Measurements from ENCODE around the gene ZNF2. TPM values are rescaled to one million over a fixed set of nuclear protein-coding genes. Genes with fewer than 3 reads are reported as not detected.

The ZNF2 gene
- total RNA-seq, 4 donors from 2014 or later: 3.2 to 3.8 (median 3.7) TPM; not detected in 1

DNA sequence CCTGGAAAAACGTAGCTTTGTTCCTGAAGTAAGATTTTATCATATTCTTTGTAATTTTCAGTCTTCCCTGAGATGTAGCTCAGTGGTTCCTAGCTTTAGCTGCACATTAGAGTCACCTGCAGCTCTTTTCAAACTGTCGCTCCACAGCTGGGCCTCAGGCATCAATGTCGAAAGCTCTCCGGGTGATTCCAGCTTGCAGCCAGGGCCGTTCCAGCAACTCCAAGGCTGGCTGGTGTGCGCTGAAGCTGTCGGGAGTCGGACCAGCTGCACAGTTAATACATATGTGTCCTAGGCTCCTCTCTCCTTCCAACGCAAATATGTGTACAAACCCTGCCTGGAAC lies 609 bp upstream of the ZNF2 start:
- no peaks in the 10 kb centered on the region for H3K36me3 ChIP-seq
- H3K9me3 ChIP-seq: no peaks in the 10 kb centered on the region
- H3K27me3 ChIP-seq: no peaks in the 10 kb centered on the region
- H3K4me3 ChIP-seq: peak overlapping the region; percentile 63 to 95 (median 74)
- H3K27ac ChIP-seq: peak overlapping the region; percentile 80 to 91 (median 88)
- DNase-seq: no peak
- peaks cover 0 to 19% (median 8%) of the 10 kb centered on the region in 4 donors for H3K4me1 ChIP-seq
- TF ChIP-seq POLR2A (IDR thresholded peaks at IDR 0.05): no peak
- TF ChIP-seq, protein P1, sequence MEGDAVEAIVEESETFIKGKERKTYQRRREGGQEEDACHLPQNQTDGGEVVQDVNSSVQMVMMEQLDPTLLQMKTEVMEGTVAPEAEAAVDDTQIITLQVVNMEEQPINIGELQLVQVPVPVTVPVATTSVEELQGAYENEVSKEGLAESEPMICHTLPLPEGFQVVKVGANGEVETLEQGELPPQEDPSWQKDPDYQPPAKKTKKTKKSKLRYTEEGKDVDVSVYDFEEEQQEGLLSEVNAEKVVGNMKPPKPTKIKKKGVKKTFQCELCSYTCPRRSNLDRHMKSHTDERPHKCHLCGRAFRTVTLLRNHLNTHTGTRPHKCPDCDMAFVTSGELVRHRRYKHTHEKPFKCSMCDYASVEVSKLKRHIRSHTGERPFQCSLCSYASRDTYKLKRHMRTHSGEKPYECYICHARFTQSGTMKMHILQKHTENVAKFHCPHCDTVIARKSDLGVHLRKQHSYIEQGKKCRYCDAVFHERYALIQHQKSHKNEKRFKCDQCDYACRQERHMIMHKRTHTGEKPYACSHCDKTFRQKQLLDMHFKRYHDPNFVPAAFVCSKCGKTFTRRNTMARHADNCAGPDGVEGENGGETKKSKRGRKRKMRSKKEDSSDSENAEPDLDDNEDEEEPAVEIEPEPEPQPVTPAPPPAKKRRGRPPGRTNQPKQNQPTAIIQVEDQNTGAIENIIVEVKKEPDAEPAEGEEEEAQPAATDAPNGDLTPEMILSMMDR (IDR thresholded peaks at IDR 0.05): no peak

DNA sequence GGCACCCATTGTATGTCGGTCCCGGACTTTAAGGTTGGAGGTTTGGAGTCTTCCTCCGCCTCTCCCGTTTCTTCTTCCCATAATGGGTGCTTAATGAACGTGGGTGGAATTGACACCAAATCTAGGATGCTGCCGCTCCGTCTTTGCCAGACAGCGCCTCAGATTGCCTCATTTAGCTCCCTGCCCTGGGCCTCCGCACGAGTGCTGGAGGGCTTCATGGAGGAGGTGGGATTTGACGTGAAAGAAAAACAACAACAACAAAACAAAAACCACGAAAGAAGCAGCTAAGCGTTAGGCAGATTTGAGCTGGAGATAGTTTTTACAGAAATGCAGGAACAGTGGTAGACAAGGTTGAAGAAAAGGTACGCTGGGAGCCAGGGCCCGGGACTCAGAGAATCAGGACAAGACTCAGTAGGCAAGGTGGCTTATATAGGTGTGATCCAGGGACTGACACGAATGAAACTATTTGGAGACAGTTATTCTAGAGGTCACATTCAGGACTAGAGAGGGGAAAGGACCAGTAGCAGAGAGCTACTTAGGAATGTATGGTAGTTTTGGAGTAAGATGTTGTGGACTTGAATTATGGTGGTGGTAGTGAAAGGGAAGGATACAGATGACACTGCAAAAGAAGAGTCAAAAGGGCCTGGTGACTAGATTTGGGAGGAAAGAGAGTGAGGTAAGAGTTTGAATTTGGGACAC lies 605 bp downstream of the ZNF2 start:
- Histone ChIP-seq H3K4me3 (peak overlapping the region; percentile 63 to 95 (median 74)), H3K9me3 (no peaks in the 10 kb centered on the region), H3K27ac (peak overlapping the region; percentile 80 to 91 (median 88)), H3K36me3 (no peaks in the 10 kb centered on the region), H3K4me1 (peaks cover 0 to 19% (median 8%) of the 10 kb centered on the region in 4 donors), H3K27me3 (no peaks in the 10 kb centered on the region)
- no peak for DNase-seq
- no peak for TF ChIP-seq POLR2A (IDR thresholded peaks at IDR 0.05)
- TF ChIP-seq, protein P1 (IDR thresholded peaks at IDR 0.05): no peak

DNA sequence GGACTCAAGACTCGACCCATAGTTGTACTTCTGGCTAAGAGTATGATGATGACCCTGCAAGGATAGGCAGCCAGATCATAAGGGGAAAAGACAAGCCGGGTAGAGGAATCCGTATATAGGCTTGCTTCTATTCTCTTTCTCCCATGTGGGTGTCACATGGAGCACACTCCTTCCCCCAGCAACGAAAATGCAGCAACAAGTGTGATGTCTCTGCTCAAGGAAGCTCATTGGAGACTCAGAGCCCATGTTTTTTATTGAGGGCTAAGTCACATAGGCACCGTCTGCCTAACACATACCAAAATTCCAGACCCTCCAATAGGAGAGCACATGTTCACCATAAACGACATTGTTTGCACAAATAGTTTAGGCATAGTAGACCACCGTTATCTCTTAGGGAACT lies 6.3 kb downstream of the ZNF2 start:
- Histone ChIP-seq H3K4me3 (no peak overlapping the region), H3K9me3 (no peaks in the 10 kb centered on the region), H3K4me1 (peaks cover 0 to under 1% (median 0%) of the 10 kb centered on the region in 4 donors), H3K36me3 (no peaks in the 10 kb centered on the region), H3K27ac (no peak overlapping the region), H3K27me3 (no peaks in the 10 kb centered on the region)
- DNase-seq: no peak
- TF ChIP-seq, protein P1 (IDR thresholded peaks at IDR 0.05): no peak
- no peak for TF ChIP-seq POLR2A (IDR thresholded peaks at IDR 0.05)

DNA sequence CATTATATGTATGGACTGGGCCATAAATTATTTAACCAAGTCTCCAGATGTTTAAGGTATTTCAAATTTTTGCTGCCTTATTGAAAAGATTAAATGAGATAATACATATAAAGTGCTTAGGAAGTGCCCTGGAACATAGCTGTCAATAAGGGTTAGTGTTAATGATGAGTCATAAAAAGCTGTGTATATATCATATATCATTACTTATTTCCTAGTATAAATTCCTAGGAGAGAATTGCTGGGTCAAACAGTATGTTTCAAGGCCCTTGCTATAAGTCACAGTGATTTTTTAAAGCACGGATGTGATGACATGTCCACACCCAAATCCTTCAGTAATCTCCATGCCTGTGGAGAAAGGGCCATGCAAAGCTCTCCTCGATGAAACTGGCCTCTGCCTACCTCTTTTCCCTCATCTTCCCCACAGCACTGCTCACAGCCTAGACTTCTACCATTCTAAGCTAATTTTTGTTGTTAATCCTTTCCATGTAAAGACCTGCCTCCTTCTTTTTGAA lies 8.5 kb downstream of the ZNF2 start:
- H3K4me3 ChIP-seq: no peak overlapping the region
- H3K4me1 ChIP-seq: no peaks in the 10 kb centered on the region
- TF ChIP-seq, protein P1 (IDR thresholded peaks at IDR 0.05): no peak
- TF ChIP-seq POLR2A (IDR thresholded peaks at IDR 0.05): no peak
- H3K9me3 ChIP-seq: no peaks in the 10 kb centered on the region
- H3K36me3 ChIP-seq: peaks cover 0 to 4% (median 0%) of the 10 kb centered on the region in 3 donors
- H3K27me3 ChIP-seq: no peaks in the 10 kb centered on the region
- no peak for DNase-seq
- H3K27ac ChIP-seq: no peak overlapping the region

DNA sequence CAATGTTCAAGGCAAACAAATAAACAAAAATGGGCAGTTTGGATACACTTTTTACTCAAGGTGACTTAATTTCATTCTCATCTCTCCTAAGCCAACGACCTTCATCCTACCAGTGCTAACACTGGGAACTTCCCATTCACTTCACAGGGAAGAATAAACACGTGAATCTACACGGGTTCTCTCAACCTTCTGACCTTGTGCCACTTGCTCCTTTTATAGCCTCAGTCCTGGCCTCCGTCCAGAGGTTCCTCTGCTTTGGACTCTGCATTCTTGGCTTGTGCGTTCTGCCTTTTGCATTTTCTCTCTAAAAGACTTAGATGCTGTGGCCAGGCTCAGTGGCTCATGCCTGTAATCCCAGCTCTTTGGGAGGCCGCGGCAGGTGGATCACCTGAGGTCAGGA lies 13.8 kb downstream of the ZNF2 start:
- DNase-seq: peak in 1 of 3 donors; percentile 48
- H3K4me1 ChIP-seq: no peaks in the 10 kb centered on the region
- TF ChIP-seq, protein P1 (IDR thresholded peaks at IDR 0.05): no peak
- TF ChIP-seq POLR2A (IDR thresholded peaks at IDR 0.05): no peak

More for the DNA sequence above, 13.8 kb downstream of the ZNF2 start:
- H3K27me3 ChIP-seq: no peaks in the 10 kb centered on the region
- H3K9me3 ChIP-seq: peaks cover 0 to 7% (median 0%) of the 10 kb centered on the region in 4 donors
- no peak overlapping the region for H3K27ac ChIP-seq
- peaks cover 0 to 33% (median 0%) of the 10 kb centered on the region in 3 donors for H3K36me3 ChIP-seq
- no peak overlapping the region for H3K4me3 ChIP-seq
